CD4-positive, alpha-beta T cell (primary cell): ENCODE measurements around the gene FNDC1. TPM values are rescaled to one million over a fixed set of nuclear protein-coding genes. Genes with fewer than 3 reads are reported as not detected.

Source experiments
- ATAC-seq: fragments of 200-7000 bp; cut with Tn5 transposase; one replicate; pipeline ENCODE4 v1.10.0; 2022; ENCODE audit warnings: mild to moderate bottlenecking; ENCODE audit not compliant: poor library complexity
- CTCF ChIA-PET: fragments of 350-600 bp; sonication (Branson Sonifier 250); formaldehyde crosslinking; loops from one replicate; lab custom pipeline; 2021; ENCODE audit warnings: antibody characterized with exemption, inconsistent platforms; lab: Charles Lee
- POLR2A ChIA-PET: fragments of 350-600 bp; sonication (Branson Sonifier 250); formaldehyde crosslinking; loops from one replicate; lab custom pipeline; 2021; ENCODE audit warnings: antibody characterized with exemption, inconsistent platforms; lab: Charles Lee
- DNase-seq, 14 experiments: peaks; one replicate each; pipeline ENCODE4 v3.0.0-alpha.2; 2013 to 2020; ENCODE audit warnings: mixed read lengths in 2 of 14
- H3K27ac ChIP-seq, 2 donors: one replicate each; pipeline versions ENCODE4 v1.5.1 to v1.7.0; 2013; ENCODE audit warnings: low read length in 2 of 2, low read depth in 1 of 2, mild to moderate bottlenecking in 1 of 2
- H3K27me3 ChIP-seq, 2 experiments: 1 replicate in 1 of 2; 2 replicates in 1 of 2; pipeline versions ENCODE4 v1.6.1 to v1.7.0; 2013; ENCODE audit warnings: low read length in 2 of 2, control low read depth in 1 of 2, mild to moderate bottlenecking in 1 of 2, moderate library complexity in 1 of 2; ENCODE audit not compliant: insufficient read depth in 2 of 2, control insufficient read depth in 1 of 2
- H3K36me3 ChIP-seq: one replicate; pipeline ENCODE4 v1.6.1; 2013; ENCODE audit warnings: low read length, control low read depth; ENCODE audit not compliant: insufficient read depth
- H3K4me1 ChIP-seq: one replicate; pipeline ENCODE4 v1.6.1; 2013; ENCODE audit warnings: low read length, control low read depth; ENCODE audit not compliant: insufficient read depth
- H3K4me3 ChIP-seq: one replicate; pipeline ENCODE4 v1.5.1; 2013; ENCODE audit warnings: mild to moderate bottlenecking, low read length, moderate library complexity
- H3K9me3 ChIP-seq, 2 experiments: 1 replicate in 1 of 2; 2 replicates in 1 of 2; pipeline versions ENCODE4 v1.6.1 to v1.7.0; 2013; ENCODE audit warnings: low read length in 2 of 2, mild to moderate bottlenecking in 2 of 2, control low read depth in 1 of 2, moderate library complexity in 1 of 2; ENCODE audit not compliant: control insufficient read depth in 1 of 2, insufficient read depth in 1 of 2
- H3K27ac Mint-ChIP-seq: one replicate; pipeline ENCODE4 v1.8.0; 2020; ENCODE audit warnings: mixed read lengths
- H3K27me3 Mint-ChIP-seq: one replicate; pipeline ENCODE4 v1.8.0; 2021; ENCODE audit warnings: mixed read lengths
- H3K36me3 Mint-ChIP-seq: one replicate; pipeline ENCODE4 v1.8.0; 2021; ENCODE audit warnings: low read depth, mixed read lengths
- H3K4me1 Mint-ChIP-seq: one replicate; pipeline ENCODE4 v1.8.0; 2021; ENCODE audit warnings: low read depth, mixed read lengths
- H3K4me3 Mint-ChIP-seq: one replicate; pipeline ENCODE4 v1.8.0; 2020; ENCODE audit warnings: mild to moderate bottlenecking, mixed read lengths
- H3K9me3 Mint-ChIP-seq: one replicate; pipeline ENCODE4 v1.8.0; 2020; ENCODE audit warnings: mixed read lengths
- CTCF ChIP-seq: fragments of 200-600 bp; IDR thresholded peaks from one replicate; pipeline ENCODE4 v1.8.0; 2022; ENCODE audit warnings: antibody characterized with exemption, mild to moderate bottlenecking
- intact Hi-C, 2 experiments: fragments of 100-400 bp; cut with DNase I in 1 of 2; cut with micrococcal nuclease in 1 of 2; formaldehyde crosslinking; loops; one replicate each; pipeline versions ENCODE4 v1.15.1 to v1.9.0; 2023 to 2025; cut with DNase I, micrococcal nuclease
- polyA plus RNA-seq, 2 donors: library from polyadenylated mRNA; unstranded; fragments of 120-200 nt; gene quantifications; one replicate each; pipeline ENCODE4 v1.2.1, GENCODE V29; 2013
- total RNA-seq, 174 experiments: library from RNA in 2 of 174; stranded (reverse) in 2 of 174; gene quantifications; one replicate each; pipeline ENCODE4 v1.2.3 and lab custom pipeline; 2021 to 2026

Gene FNDC1
- total RNA-seq: not detected
- not detected for polyA plus RNA-seq (2013, experiment 1 of 2)
- 7.7 TPM for polyA plus RNA-seq (2013, experiment 2 of 2)
- 0 to 0.14 (median 0) reads per million in 172 experiments for total RNA-seq (lab: John Stamatoyannopoulos, UW)

GRCh38 chr6:159169193-159169555, at the start of gene FNDC1:
TSS of gene FNDC1 (plus strand) at chr6:159169400. CDS start at chr6:159169597, 197 bp downstream.
- TF ChIP-seq CTCF: no peak
- H3K9me3 ChIP-seq: no peaks in the 10 kb centered on the region
- H3K4me1 ChIP-seq: peaks cover 16% of the 10 kb centered on the region
- ChIA-PET CTCF (no interaction called here), POLR2A (no interaction called here)
- no peaks in the 10 kb centered on the region for H3K36me3 ChIP-seq
- ATAC-seq (peak; percentile 57), DNase-seq (peak in 7 of 14 experiments; percentile 19 to 69 (median 38))
- no peaks in the 10 kb centered on the region for H3K9me3 Mint-ChIP-seq
- peaks cover 92% of the 10 kb centered on the region for H3K27me3 Mint-ChIP-seq
- intact Hi-C loops: no loop called here
- peaks cover 39 to 72% of the 10 kb centered on the region in 2 experiments for H3K27me3 ChIP-seq
- peak within 1 kb of the TSS; percentile 27 for H3K4me3 ChIP-seq
- no peak within 1 kb of the TSS for H3K27ac ChIP-seq
- H3K27ac Mint-ChIP-seq: no peak within 1 kb of the TSS
- no peaks in the 10 kb centered on the region for H3K36me3 Mint-ChIP-seq
- H3K4me3 Mint-ChIP-seq: peak within 1 kb of the TSS; percentile 81
- peaks cover 22% of the 10 kb centered on the region for H3K4me1 Mint-ChIP-seq

GRCh38 chr6:159119791-159120190, 49.4 kb upstream of the FNDC1 start:
- intact Hi-C loops: no loop called here
- Histone ChIP-seq H3K27ac (no peak overlapping the region), H3K9me3 (no peaks in the 10 kb centered on the region), H3K4me3 (no peak overlapping the region), H3K4me1 (peaks cover 10% of the 10 kb centered on the region), H3K36me3 (no peaks in the 10 kb centered on the region), H3K27me3 (no peaks in the 10 kb centered on the region)
- Mint-ChIP-seq H3K36me3 (no peaks in the 10 kb centered on the region), H3K27ac (no peak overlapping the region), H3K4me1 (no peaks in the 10 kb centered on the region), H3K4me3 (no peak overlapping the region), H3K27me3 (no peaks in the 10 kb centered on the region), H3K9me3 (no peaks in the 10 kb centered on the region)
- no peak for TF ChIP-seq CTCF
- POLR2A ChIA-PET: interaction anchor here (1.3 kb wide), 1 partner anchor 9 kb away, joined by 3 read pairs; no protein-coding TSS in a partner anchor
- CTCF ChIA-PET: interaction anchor here (1.9 to 2.1 kb wide), 2 partner anchors 15 to 77 kb away, joined by 4 to 9 read pairs; no protein-coding TSS in a partner anchor
- DNase-seq (peak in 2 of 14 experiments; percentile 49 to 55), ATAC-seq (no peak)

GRCh38 chr6:159121486-159121885, 47.7 kb upstream of the FNDC1 start:
- POLR2A ChIA-PET: no interaction called here
- no peak for TF ChIP-seq CTCF
- no peak for DNase-seq
- intact Hi-C loops: no loop called here
- CTCF ChIA-PET: no interaction called here
- Histone ChIP-seq H3K4me3 (no peak overlapping the region), H3K9me3 (no peaks in the 10 kb centered on the region), H3K36me3 (no peaks in the 10 kb centered on the region), H3K4me1 (no peaks in the 10 kb centered on the region), H3K27ac (no peak overlapping the region), H3K27me3 (no peaks in the 10 kb centered on the region)
- Mint-ChIP-seq H3K9me3 (no peaks in the 10 kb centered on the region), H3K4me1 (no peaks in the 10 kb centered on the region), H3K36me3 (no peaks in the 10 kb centered on the region), H3K27ac (no peak overlapping the region), H3K4me3 (no peak overlapping the region), H3K27me3 (no peaks in the 10 kb centered on the region)
- no peak for ATAC-seq
